Measurements from ENCODE around the gene CLIP2.
A peak's percentile ranks its signal among the peaks of the same experiment; 100 is the strongest.
"Not testable (repeated sequence)": the region's sequence is repeated elsewhere in the genome, so short reads cannot be mapped to it uniquely, and the experiment has no call there.

CLIP2 gene

GRCh38 chr7:74294191-74294998 is 5.2 kb downstream of the CLIP2 start:
- DNase-seq: no peak

GRCh38 chr7:74297516-74298233 is 8.5 kb downstream of the CLIP2 start:
- DNase-seq: no peak

- DNase-seq: no peak
Observed at GRCh38 chr7:74299401-74299800, 10.2 kb downstream of the CLIP2 start.

GRCh38 chr7:74300926-74301325 is 11.7 kb downstream of the CLIP2 start:
- no peak for DNase-seq

GRCh38 chr7:74302745-74303221 is 13.6 kb downstream of the CLIP2 start:
- peak in 13 of 56 donors; percentile 13 to 48 (median 24) for DNase-seq

GRCh38 chr7:74304550-74304949 is 15.3 kb downstream of the CLIP2 start:
- DNase-seq: no peak

GRCh38 chr7:74306004-74306729 is 17.0 kb downstream of the CLIP2 start:
- peak in 38 of 56 donors; percentile 33 to 86 (median 69) for DNase-seq

- peak in 52 of 56 donors; percentile 40 to 92 (median 70) for DNase-seq
Observed at GRCh38 chr7:74306730-74307469, 17.7 kb downstream of the CLIP2 start.

- DNase-seq: peak in 2 of 56 donors; percentile 9 to 14
Observed at GRCh38 chr7:74307738-74308505, 18.7 kb downstream of the CLIP2 start.

GRCh38 chr7:74309181-74309580 is 20.0 kb downstream of the CLIP2 start:
- no peak for DNase-seq

- DNase-seq: no peak
Observed at GRCh38 chr7:74311305-74311744, 22.1 kb downstream of the CLIP2 start.

- DNase-seq: peak in 13 of 56 donors; percentile 1 to 56 (median 15)
Observed at GRCh38 chr7:74312418-74313028, 23.3 kb downstream of the CLIP2 start.

- peak in 6 of 56 donors; percentile 5 to 21 (median 12) for DNase-seq
Observed at GRCh38 chr7:74315891-74316290, 26.7 kb downstream of the CLIP2 start.

- no peak for DNase-seq
Observed at GRCh38 chr7:74317146-74317782, 28.1 kb downstream of the CLIP2 start.

- DNase-seq: no peak
Observed at GRCh38 chr7:74318043-74318442, 28.8 kb downstream of the CLIP2 start.

- no peak for DNase-seq
Observed at GRCh38 chr7:74320645-74321221, 31.5 kb downstream of the CLIP2 start.

- not testable (repeated sequence) for DNase-seq
Observed at GRCh38 chr7:74322892-74323291, 33.7 kb downstream of the CLIP2 start.

- DNase-seq: peak in 53 of 56 donors; percentile 9 to 84 (median 64)
Observed at GRCh38 chr7:74324531-74325209, 35.5 kb downstream of the CLIP2 start.
